Limb (tissue), 2 donors: ENCODE data around the gene SURF1.
"Not testable (repeated sequence)": the region's sequence is repeated elsewhere in the genome, so short reads cannot be mapped to it uniquely, and the experiment has no call there.

Source experiments
- DNase-seq, 2 donors: peaks; one replicate each; pipeline ENCODE4 v3.0.0-alpha.2; 2016; ENCODE audit errors: extremely low spot score in 2 of 2

SURF1 gene

GRCh38 chr9:133356391-133357091, at the start of gene SURF1, which contains the start of gene SURF2:
Gene SURF1, minus strand, starts transcription at chr9:133356487. Its CDS starts 34 bp downstream, at chr9:133356453.
Gene SURF2, plus strand, starts transcription at chr9:133356550. Its CDS starts 43 bp downstream, at chr9:133356593.
- DNase-seq: peak; percentile 83 to 91

- DNase-seq: no peak
Observed at GRCh38 chr9:133405508-133406438, 49.5 kb upstream of the SURF1 start.

GRCh38 chr9:133404454-133405002, 48.2 kb upstream of the SURF1 start:
- DNase-seq: no peak

GRCh38 chr9:133403766-133404453, 47.6 kb upstream of the SURF1 start:
- DNase-seq: no peak

- no peak for DNase-seq
Observed at GRCh38 chr9:133402689-133403088, 46.4 kb upstream of the SURF1 start.

GRCh38 chr9:133401588-133401987, 45.3 kb upstream of the SURF1 start:
- DNase-seq: no peak

- no peak for DNase-seq
Observed at GRCh38 chr9:133400292-133400691, 44.0 kb upstream of the SURF1 start.

GRCh38 chr9:133397895-133398294, 41.6 kb upstream of the SURF1 start:
- DNase-seq: no peak

GRCh38 chr9:133397370-133397769, 41.1 kb upstream of the SURF1 start:
- no peak for DNase-seq

GRCh38 chr9:133396952-133397351, 40.7 kb upstream of the SURF1 start:
- DNase-seq: no peak

- no peak for DNase-seq
Observed at GRCh38 chr9:133394687-133395271, 38.5 kb upstream of the SURF1 start.

GRCh38 chr9:133393399-133393798, 37.1 kb upstream of the SURF1 start:
- no peak for DNase-seq

GRCh38 chr9:133392308-133392707, 36.0 kb upstream of the SURF1 start:
- not testable (repeated sequence) for DNase-seq

- DNase-seq: not testable (repeated sequence)
Observed at GRCh38 chr9:133391449-133391848, 35.2 kb upstream of the SURF1 start.

GRCh38 chr9:133390713-133391112, 34.4 kb upstream of the SURF1 start:
- DNase-seq: no peak

- DNase-seq: no peak
Observed at GRCh38 chr9:133389562-133389961, 33.3 kb upstream of the SURF1 start.

- no peak for DNase-seq
Observed at GRCh38 chr9:133389025-133389557, 32.8 kb upstream of the SURF1 start.

GRCh38 chr9:133387680-133388079, 31.4 kb upstream of the SURF1 start:
- no peak for DNase-seq

GRCh38 chr9:133386338-133386737, 30.1 kb upstream of the SURF1 start:
- no peak for DNase-seq

GRCh38 chr9:133385452-133385851, 29.2 kb upstream of the SURF1 start:
- DNase-seq: no peak
